Omental fat pad (tissue), 4 donors: ENCODE results near the gene PDLIM4. TPM values are rescaled to one million over a fixed set of nuclear protein-coding genes. Genes with fewer than 3 reads are reported as not detected.

Source experiments
- ATAC-seq: fragments of 150-250 bp; one replicate; pipeline ENCODE4 v1.9.1; 2016; ENCODE audit warnings: mild to moderate bottlenecking, moderate library complexity; ENCODE audit not compliant: low FRiP score
- DNase-seq: peaks from one replicate; pipeline ENCODE4 v3.0.0-alpha.2; 2019; ENCODE audit warnings: low spot score
- CTCF ChIP-seq, 3 donors: fragments of 450-650 bp; IDR thresholded peaks; one replicate each; pipeline ENCODE4 v1.5.1; 2016 to 2017; ENCODE audit warnings: antibody characterized with exemption in 3 of 3, mild to moderate bottlenecking in 3 of 3, moderate library complexity in 2 of 3
- total RNA-seq, 4 donors: library from RNA; depleted of rRNA; stranded (reverse); fragments of >200 nt; gene quantifications; one replicate each; pipeline ENCODE4 v1.1.0, GENCODE V29; 2016

The PDLIM4 gene
- total RNA-seq, 4 donors from 2014 or later = 19.5 to 89.5 (median 23.4) TPM

GRCh38 chr5:132213666-132214065 is 43.8 kb upstream of the PDLIM4 start:
- no peak for DNase-seq
- ATAC-seq = no peak
- no peak for TF ChIP-seq CTCF (IDR thresholded peaks at IDR 0.05)

- no peak for TF ChIP-seq CTCF (IDR thresholded peaks at IDR 0.05)
- DNase-seq = no peak
- ATAC-seq = no peak
Observed at GRCh38 chr5:132214491-132214890, 43.0 kb upstream of the PDLIM4 start.

- no peak for DNase-seq
- TF ChIP-seq CTCF (IDR thresholded peaks at IDR 0.05) = no peak
- ATAC-seq = peak; percentile 96
Observed at GRCh38 chr5:132215329-132215728, 42.2 kb upstream of the PDLIM4 start.

GRCh38 chr5:132218321-132218720 is 39.2 kb upstream of the PDLIM4 start:
- ATAC-seq = no peak

GRCh38 chr5:132219289-132219970 is 38.1 kb upstream of the PDLIM4 start:
- no peak for DNase-seq
- no peak for ATAC-seq
- no peak for TF ChIP-seq CTCF (IDR thresholded peaks at IDR 0.05)

More at GRCh38 chr5:132218321-132218720, 39.2 kb upstream of the PDLIM4 start:
- no peak for TF ChIP-seq CTCF (IDR thresholded peaks at IDR 0.05)
- DNase-seq = no peak

GRCh38 chr5:132219981-132220380 is 37.5 kb upstream of the PDLIM4 start:
- DNase-seq (no peak), ATAC-seq (no peak)
- TF ChIP-seq CTCF (IDR thresholded peaks at IDR 0.05) = no peak

GRCh38 chr5:132220491-132220890 is 37.0 kb upstream of the PDLIM4 start:
- ATAC-seq = peak; percentile 17

More at GRCh38 chr5:132220491-132220890, 37.0 kb upstream of the PDLIM4 start:
- no peak for DNase-seq
- TF ChIP-seq CTCF (IDR thresholded peaks at IDR 0.05) = no peak
